ENCODE data around the gene PSME3IP1. TPM values are rescaled to one million over a fixed set of nuclear protein-coding genes. Genes with fewer than 3 reads are reported as not detected.

Gene PSME3IP1
- total RNA-seq, 1 donor: 70.2 TPM

DNA sequence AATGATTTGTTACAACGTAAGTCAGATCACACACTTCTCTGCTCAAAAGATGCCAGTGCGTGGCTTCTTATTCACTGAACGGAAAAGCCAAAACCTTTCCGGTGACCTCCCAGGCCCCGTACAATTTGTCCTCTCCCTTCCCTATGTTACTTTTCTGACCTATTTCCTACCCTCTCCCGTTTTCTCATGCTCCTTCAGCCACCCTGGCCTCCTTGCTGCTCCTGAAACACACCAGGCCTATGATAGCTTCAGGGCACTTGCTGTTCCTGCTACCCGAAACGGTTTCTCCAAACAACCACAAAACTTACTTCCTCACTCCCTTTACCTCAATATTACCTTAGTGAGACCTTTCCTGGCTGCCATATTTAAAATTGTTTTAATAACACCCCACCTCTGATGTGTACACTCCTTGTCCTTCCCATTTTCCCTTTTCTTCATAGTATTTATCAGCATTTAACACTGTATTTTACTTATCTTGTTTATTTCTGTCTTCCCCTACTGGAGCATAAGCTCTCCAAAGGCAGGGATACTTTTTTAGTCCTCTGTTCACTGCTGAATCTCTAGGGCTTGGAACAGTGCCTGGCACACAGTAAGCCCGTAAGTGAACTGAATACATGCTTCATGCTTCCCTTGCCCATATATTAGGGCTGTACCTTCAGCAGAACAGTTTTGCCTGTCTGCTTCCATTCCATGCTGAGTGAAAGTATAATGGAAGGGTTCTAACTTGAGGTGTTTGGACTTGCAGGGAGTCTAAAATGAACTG lies 48.3 kb upstream of the PSME3IP1 start:
- Histone ChIP-seq H3K36me3 (ENCODE audit: insufficient read depth, low read length) (peaks cover 63% of the 10 kb centered on the region), H3K79me2 (ENCODE audit: insufficient read depth, low read length) (no peaks in the 10 kb centered on the region), H3K4me1 (ENCODE audit: insufficient read depth, low read length) (no peaks in the 10 kb centered on the region), H2AFZ (ENCODE audit: low read length) (no peak overlapping the region), H3K4me3 (ENCODE audit: insufficient read depth, low read length) (no peak overlapping the region), H3K27me3 (ENCODE audit: insufficient read depth, low read length) (no peaks in the 10 kb centered on the region), H4K20me1 (ENCODE audit: insufficient read depth, low read length) (no peaks in the 10 kb centered on the region), H3K4me2 (ENCODE audit: insufficient read depth, low read length) (no peak overlapping the region), H3K9me3 (ENCODE audit: low read depth, low read length) (no peaks in the 10 kb centered on the region), H3K27ac (ENCODE audit: low read depth, low read length) (no peak overlapping the region)
- DNase-seq (ENCODE audit: insufficient read length, low spot score, missing footprints): no peak
- TF ChIP-seq, protein P1, sequence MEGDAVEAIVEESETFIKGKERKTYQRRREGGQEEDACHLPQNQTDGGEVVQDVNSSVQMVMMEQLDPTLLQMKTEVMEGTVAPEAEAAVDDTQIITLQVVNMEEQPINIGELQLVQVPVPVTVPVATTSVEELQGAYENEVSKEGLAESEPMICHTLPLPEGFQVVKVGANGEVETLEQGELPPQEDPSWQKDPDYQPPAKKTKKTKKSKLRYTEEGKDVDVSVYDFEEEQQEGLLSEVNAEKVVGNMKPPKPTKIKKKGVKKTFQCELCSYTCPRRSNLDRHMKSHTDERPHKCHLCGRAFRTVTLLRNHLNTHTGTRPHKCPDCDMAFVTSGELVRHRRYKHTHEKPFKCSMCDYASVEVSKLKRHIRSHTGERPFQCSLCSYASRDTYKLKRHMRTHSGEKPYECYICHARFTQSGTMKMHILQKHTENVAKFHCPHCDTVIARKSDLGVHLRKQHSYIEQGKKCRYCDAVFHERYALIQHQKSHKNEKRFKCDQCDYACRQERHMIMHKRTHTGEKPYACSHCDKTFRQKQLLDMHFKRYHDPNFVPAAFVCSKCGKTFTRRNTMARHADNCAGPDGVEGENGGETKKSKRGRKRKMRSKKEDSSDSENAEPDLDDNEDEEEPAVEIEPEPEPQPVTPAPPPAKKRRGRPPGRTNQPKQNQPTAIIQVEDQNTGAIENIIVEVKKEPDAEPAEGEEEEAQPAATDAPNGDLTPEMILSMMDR (IDR thresholded peaks at IDR 0.05; ENCODE audit: extremely low read depth, low read depth, low read length): no peak

DNA sequence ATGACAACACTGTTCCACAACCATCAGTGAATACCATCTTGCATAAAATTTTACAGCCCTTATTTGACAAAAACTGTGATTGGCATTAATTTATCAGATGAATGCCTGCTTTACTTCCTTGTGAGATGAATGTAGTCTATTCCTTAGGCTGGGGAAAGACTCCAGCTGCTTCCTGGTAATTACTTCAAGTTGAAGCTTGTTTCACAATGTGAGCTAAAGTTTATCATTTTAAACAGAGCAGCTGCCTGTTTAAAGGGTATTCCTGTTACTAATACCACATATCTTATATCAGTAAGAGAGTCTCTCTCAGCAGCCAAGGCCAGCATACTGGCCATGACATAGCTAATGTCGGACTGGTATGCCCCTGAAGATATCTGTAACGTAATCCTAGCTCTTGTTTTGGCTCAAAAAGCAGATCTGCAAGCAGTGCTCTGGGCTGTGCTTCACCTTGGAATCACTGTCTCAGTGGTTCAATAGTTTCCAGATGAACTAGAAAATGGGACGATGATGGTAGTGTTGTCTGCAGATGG lies 46.0 kb upstream of the PSME3IP1 start:
- Histone ChIP-seq H3K79me2 (ENCODE audit: insufficient read depth, low read length) (no peaks in the 10 kb centered on the region), H3K36me3 (ENCODE audit: insufficient read depth, low read length) (peaks cover 79% of the 10 kb centered on the region), H3K4me1 (ENCODE audit: insufficient read depth, low read length) (no peaks in the 10 kb centered on the region), H3K4me2 (ENCODE audit: insufficient read depth, low read length) (no peak overlapping the region), H3K4me3 (ENCODE audit: insufficient read depth, low read length) (no peak overlapping the region), H3K9me3 (ENCODE audit: low read depth, low read length) (no peaks in the 10 kb centered on the region), H2AFZ (ENCODE audit: low read length) (no peak overlapping the region), H3K27me3 (ENCODE audit: insufficient read depth, low read length) (no peaks in the 10 kb centered on the region), H3K27ac (ENCODE audit: low read depth, low read length) (no peak overlapping the region), H4K20me1 (ENCODE audit: insufficient read depth, low read length) (no peaks in the 10 kb centered on the region)
- DNase-seq (ENCODE audit: insufficient read length, low spot score, missing footprints): no peak
- TF ChIP-seq, protein P1 (IDR thresholded peaks at IDR 0.05; ENCODE audit: extremely low read depth, low read depth, low read length): no peak

DNA sequence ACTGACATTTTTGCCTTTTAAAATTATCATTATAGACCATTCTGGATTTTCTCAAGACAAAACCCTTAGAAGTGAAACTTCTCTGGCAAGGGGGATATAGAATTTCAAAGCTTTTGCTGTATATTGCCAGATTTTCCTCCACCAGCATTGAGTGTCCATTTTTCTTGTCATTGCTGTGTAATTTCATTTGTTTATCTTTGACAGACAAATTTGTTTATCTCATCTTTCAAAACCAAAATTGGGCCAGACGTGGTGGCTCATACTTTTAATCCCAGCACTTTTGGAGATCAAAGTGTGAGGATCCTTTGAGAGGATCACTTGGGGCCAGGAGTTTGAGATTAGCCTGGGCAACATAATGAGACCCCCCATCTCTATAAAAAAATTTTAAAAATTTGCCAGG lies 43.2 kb upstream of the PSME3IP1 start:
- TF ChIP-seq, protein P1 (IDR thresholded peaks at IDR 0.05; ENCODE audit: extremely low read depth, low read depth, low read length): no peak
- Histone ChIP-seq H3K4me3 (ENCODE audit: insufficient read depth, low read length) (no peak overlapping the region), H3K27me3 (ENCODE audit: insufficient read depth, low read length) (no peaks in the 10 kb centered on the region), H3K4me2 (ENCODE audit: insufficient read depth, low read length) (no peak overlapping the region), H3K4me1 (ENCODE audit: insufficient read depth, low read length) (peaks cover 4% of the 10 kb centered on the region), H2AFZ (ENCODE audit: low read length) (no peak overlapping the region), H3K27ac (ENCODE audit: low read depth, low read length) (no peak overlapping the region), H4K20me1 (ENCODE audit: insufficient read depth, low read length) (no peaks in the 10 kb centered on the region), H3K9me3 (ENCODE audit: low read depth, low read length) (no peaks in the 10 kb centered on the region), H3K36me3 (ENCODE audit: insufficient read depth, low read length) (peaks cover 83% of the 10 kb centered on the region), H3K79me2 (ENCODE audit: insufficient read depth, low read length) (no peaks in the 10 kb centered on the region)
- DNase-seq (ENCODE audit: insufficient read length, low spot score, missing footprints): no peak

All from osteoblast (primary cell).